HG03196 (cell line): ENCODE results near the gene RBMY1A1.
"Not testable (repeated sequence)": the region's sequence is repeated elsewhere in the genome, so short reads cannot be mapped to it uniquely, and the experiment has no call there.

Source experiments
- ATAC-seq: cut with Tn5 transposase; IDR thresholded peaks from one replicate; pipeline ENCODE4 v1.9.1; 2021; ENCODE audit not compliant: unreplicated experiment

Gene RBMY1A1

GRCh38 chrY:21534579-21534978, at the start of gene RBMY1A1:
Gene RBMY1A1, plus strand, starts transcription at chrY:21534879. Its CDS starts 2,013 bp downstream, at chrY:21536892.
- not testable (repeated sequence) for ATAC-seq

- ATAC-seq = not testable (repeated sequence)
These were observed 23.6 kb upstream of the RBMY1A1 start, which contains the start of gene RBMY1B for GRCh38 chrY:21511038-21511437. Gene RBMY1B, plus strand, starts transcription at chrY:21511338. Its CDS starts 2,013 bp downstream, at chrY:21513351.

GRCh38 chrY:21559316-21559984, 24.8 kb downstream of the RBMY1A1 start:
- peak; percentile 80 for ATAC-seq

GRCh38 chrY:21585449-21585848, 50.8 kb downstream of the RBMY1A1 start:
- no peak for ATAC-seq

- ATAC-seq = not testable (repeated sequence)
These were observed 51.8 kb downstream of the RBMY1A1 start for GRCh38 chrY:21586454-21586853.

GRCh38 chrY:21592059-21592458, 57.4 kb downstream of the RBMY1A1 start:
- no peak for ATAC-seq

GRCh38 chrY:21596287-21596686, 61.6 kb downstream of the RBMY1A1 start:
- not testable (repeated sequence) for ATAC-seq
